ENCODE data around the gene CCZ1B. TPM values are rescaled to one million over a fixed set of nuclear protein-coding genes. Genes with fewer than 3 reads are reported as not detected.
"Not testable (repeated sequence)": the region's sequence is repeated elsewhere in the genome, so short reads cannot be mapped to it uniquely, and the experiment has no call there.

The CCZ1B gene
- 55.0 TPM for polyA plus RNA-seq (2012; ENCODE audit: insufficient read length, low read depth)

- not testable (repeated sequence) for TF ChIP-seq TAF1 (IDR thresholded peaks at IDR 0.05; ENCODE audit: borderline replicate concordance, insufficient read depth, low read length); POLR2AphosphoS5 (IDR thresholded peaks at IDR 0.05; ENCODE audit: low read depth, low read length)
- TF ChIP-seq, protein P1, sequence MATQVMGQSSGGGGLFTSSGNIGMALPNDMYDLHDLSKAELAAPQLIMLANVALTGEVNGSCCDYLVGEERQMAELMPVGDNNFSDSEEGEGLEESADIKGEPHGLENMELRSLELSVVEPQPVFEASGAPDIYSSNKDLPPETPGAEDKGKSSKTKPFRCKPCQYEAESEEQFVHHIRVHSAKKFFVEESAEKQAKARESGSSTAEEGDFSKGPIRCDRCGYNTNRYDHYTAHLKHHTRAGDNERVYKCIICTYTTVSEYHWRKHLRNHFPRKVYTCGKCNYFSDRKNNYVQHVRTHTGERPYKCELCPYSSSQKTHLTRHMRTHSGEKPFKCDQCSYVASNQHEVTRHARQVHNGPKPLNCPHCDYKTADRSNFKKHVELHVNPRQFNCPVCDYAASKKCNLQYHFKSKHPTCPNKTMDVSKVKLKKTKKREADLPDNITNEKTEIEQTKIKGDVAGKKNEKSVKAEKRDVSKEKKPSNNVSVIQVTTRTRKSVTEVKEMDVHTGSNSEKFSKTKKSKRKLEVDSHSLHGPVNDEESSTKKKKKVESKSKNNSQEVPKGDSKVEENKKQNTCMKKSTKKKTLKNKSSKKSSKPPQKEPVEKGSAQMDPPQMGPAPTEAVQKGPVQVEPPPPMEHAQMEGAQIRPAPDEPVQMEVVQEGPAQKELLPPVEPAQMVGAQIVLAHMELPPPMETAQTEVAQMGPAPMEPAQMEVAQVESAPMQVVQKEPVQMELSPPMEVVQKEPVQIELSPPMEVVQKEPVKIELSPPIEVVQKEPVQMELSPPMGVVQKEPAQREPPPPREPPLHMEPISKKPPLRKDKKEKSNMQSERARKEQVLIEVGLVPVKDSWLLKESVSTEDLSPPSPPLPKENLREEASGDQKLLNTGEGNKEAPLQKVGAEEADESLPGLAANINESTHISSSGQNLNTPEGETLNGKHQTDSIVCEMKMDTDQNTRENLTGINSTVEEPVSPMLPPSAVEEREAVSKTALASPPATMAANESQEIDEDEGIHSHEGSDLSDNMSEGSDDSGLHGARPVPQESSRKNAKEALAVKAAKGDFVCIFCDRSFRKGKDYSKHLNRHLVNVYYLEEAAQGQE (IDR thresholded peaks at IDR 0.05; ENCODE audit: insufficient read depth in 1 of 2, low read depth in 2 of 2, low read length in 2 of 2), result not testable (repeated sequence)
These were observed at the start of gene CCZ1B for GRCh38 chr7:6826151-6826550. TSS of gene CCZ1B (minus strand) at chr7:6826275. CDS start at chr7:6826197, 78 bp downstream.

DNA sequence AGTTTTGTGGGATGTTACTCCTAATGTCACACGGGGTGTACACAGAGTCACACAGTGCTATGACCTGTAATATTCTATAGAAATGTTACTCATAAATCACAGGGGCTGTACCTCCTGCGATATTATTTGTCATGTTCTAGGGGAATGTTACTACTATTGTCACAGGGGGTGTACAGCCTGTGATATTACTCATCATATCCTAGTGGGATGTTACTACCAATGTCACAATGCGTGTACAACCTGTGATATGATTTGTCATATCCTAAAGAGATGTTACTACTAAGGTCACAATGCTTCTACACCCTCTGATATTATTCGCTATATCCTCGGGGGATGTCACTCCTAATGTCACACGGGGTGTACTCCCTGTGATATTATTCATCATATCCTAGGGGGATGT is 7.6 kb upstream of the CCZ1B start:
- TF ChIP-seq POLR2AphosphoS5 (IDR thresholded peaks at IDR 0.05; ENCODE audit: low read depth, low read length) (no peak), FOXP2 (optimal IDR thresholded peaks at IDR 0.05; ENCODE audit: borderline replicate concordance, extremely low read depth, extremely low read length, insufficient read depth) (no peak), TAF1 (IDR thresholded peaks at IDR 0.05; ENCODE audit: borderline replicate concordance, insufficient read depth, low read length) (no peak), SIN3A (IDR thresholded peaks at IDR 0.05; ENCODE audit: borderline replicate concordance, insufficient read depth, low read length) (no peak)
- TF ChIP-seq, protein P1 (IDR thresholded peaks at IDR 0.05; ENCODE audit: insufficient read depth in 1 of 2, low read depth in 2 of 2, low read length in 2 of 2), result no peak

GRCh38 chr7:6831018-6831725 is 5.1 kb upstream of the CCZ1B start:
- TF ChIP-seq SIN3A (IDR thresholded peaks at IDR 0.05; ENCODE audit: borderline replicate concordance, insufficient read depth, low read length) (no peak), POLR2AphosphoS5 (IDR thresholded peaks at IDR 0.05; ENCODE audit: low read depth, low read length) (no peak), TAF1 (IDR thresholded peaks at IDR 0.05; ENCODE audit: borderline replicate concordance, insufficient read depth, low read length) (no peak), FOXP2 (optimal IDR thresholded peaks at IDR 0.05; ENCODE audit: borderline replicate concordance, extremely low read depth, extremely low read length, insufficient read depth) (no peak)
- TF ChIP-seq, protein P1 (IDR thresholded peaks at IDR 0.05; ENCODE audit: insufficient read depth in 1 of 2, low read depth in 2 of 2, low read length in 2 of 2), result no peak

DNA sequence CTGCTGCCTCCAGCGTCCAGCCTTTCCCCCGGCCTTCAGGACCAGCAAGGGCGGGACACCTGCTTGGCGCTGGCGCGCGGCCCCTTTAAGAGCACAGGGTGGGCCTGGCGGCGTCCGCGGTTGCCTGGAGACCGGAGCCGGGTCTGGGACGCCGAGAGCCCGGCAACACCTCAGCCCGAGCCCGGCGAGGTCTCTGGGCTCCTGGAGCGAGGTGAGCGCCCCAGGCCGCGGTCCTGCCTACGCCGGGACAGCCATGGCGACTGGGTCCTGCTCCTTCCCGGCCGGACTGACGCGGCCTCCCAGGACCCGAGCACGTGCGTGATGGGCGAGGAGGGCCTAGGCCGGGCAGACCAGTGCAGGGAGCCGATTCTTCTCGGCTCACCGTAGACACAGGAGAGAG is 72.1 kb downstream of the CCZ1B start, which contains the start of gene RSPH10B2:
Gene RSPH10B2, plus strand, starts transcription at position 140 of the 400 bp plus-strand sequence. CDS start 3,575 bp downstream, outside the sequence.
- not testable (repeated sequence) for TF ChIP-seq TAF1 (IDR thresholded peaks at IDR 0.05; ENCODE audit: borderline replicate concordance, insufficient read depth, low read length); FOXP2 (optimal IDR thresholded peaks at IDR 0.05; ENCODE audit: borderline replicate concordance, extremely low read depth, extremely low read length, insufficient read depth); SIN3A (IDR thresholded peaks at IDR 0.05; ENCODE audit: borderline replicate concordance, insufficient read depth, low read length)

Data from PFSK-1 (cell line).